ENCODE measurements around the gene PITPNC1.

- TF ChIP-seq CTCF (IDR thresholded peaks at IDR 0.05) = no peak
- TF ChIP-seq POLR2AphosphoS5 (IDR thresholded peaks at IDR 0.05; ENCODE audit: low read depth, low read length) = no peak
- TF ChIP-seq TCF7L2 (IDR thresholded peaks at IDR 0.05; ENCODE audit: low read depth, low read length) = no peak
These were observed 29.3 kb upstream of the PITPNC1 start for GRCh38 chr17:67347826-67348225.

All from Panc1 (cell line).